IMR-90 (cell line): ENCODE results near the gene CDR2.

Source experiments
- CEBPB ChIP-seq: IDR thresholded peaks from 2 replicates; pipeline ENCODE4 v1.6.1; 2012; ENCODE audit warnings: low read depth, low read length, improper control_type of control experiment
- CTCF ChIP-seq: conservative IDR thresholded peaks from 2 replicates; pipeline ENCODE4 v1.5.1; 2012; ENCODE audit warnings: mild to moderate bottlenecking, low read depth, low read length, improper control_type of control experiment
- FOS ChIP-seq: fragments of 150-350 bp; IDR thresholded peaks from 2 replicates; pipeline ENCODE4 v1.6.1; 2016; ENCODE audit warnings: low read depth, low read length
- MXI1 ChIP-seq: IDR thresholded peaks from 2 replicates; pipeline ENCODE4 v1.6.1; 2012; ENCODE audit warnings: low read depth, mild to moderate bottlenecking, low read length, moderate library complexity, borderline replicate concordance
- NFE2L2 ChIP-seq: fragments of 150-350 bp; IDR thresholded peaks from 2 replicates; pipeline ENCODE4 v1.6.1; 2016; ENCODE audit warnings: low read depth, mild to moderate bottlenecking, low read length
- POLR2A ChIP-seq: IDR thresholded peaks from 2 replicates; pipeline ENCODE4 v1.6.1; 2012; ENCODE audit warnings: mild to moderate bottlenecking, low read depth, low read length
- RAD21 ChIP-seq: IDR thresholded peaks from 2 replicates; pipeline ENCODE4 v1.6.1; 2012; ENCODE audit warnings: low read length, improper control_type of control experiment

- TF ChIP-seq CTCF (no peak), CEBPB (no peak), POLR2A (no peak), MXI1 (no peak), RAD21 (no peak), NFE2L2 (no peak), FOS (no peak)
Observed at GRCh38 chr16:22369221-22369811, 5.1 kb downstream of the CDR2 start.
